IMR-90 (cell line): ENCODE results near the gene SCPEP1. TPM values are rescaled to one million over a fixed set of nuclear protein-coding genes. Genes with fewer than 3 reads are reported as not detected.

ENCODE experiments used
- ATAC-seq: fragments of 200-7000 bp; cut with Tn5 transposase; 2 replicates; pipeline ENCODE4 v1.9.1; 2020; ENCODE audit warnings: low read depth, mild to moderate bottlenecking, moderate library complexity
- BruUV-seq: library from RNA; stranded (reverse); fragments of 400-500 nt; replicated peaks from 2 replicates; lab custom pipeline; 2021; lab: Mats Ljungman, UMichigan
- CTCF ChIA-PET: fragments of 300-600 bp; formaldehyde crosslinking; extraction: SDS; loops from one replicate; lab custom pipeline; 2021; ENCODE audit warnings: antibody characterized with exemption; lab: Yijun Ruan, JAX
- POLR2A ChIA-PET: fragments of 300-600 bp; sonication (Branson Sonifier 250); formaldehyde crosslinking; loops from one replicate; lab custom pipeline; 2022; ENCODE audit warnings: antibody characterized with exemption; ENCODE audit not compliant: unreplicated experiment; lab: Charles Lee
- DNase-seq: peaks from one replicate; pipeline ENCODE4 v3.0.0; 2013
- H2AFZ ChIP-seq: replicated peaks from 2 replicates; pipeline ENCODE3; 2013; ENCODE audit warnings: low read length, mild to moderate bottlenecking; ENCODE audit not compliant: poor library complexity
- H2AK5ac ChIP-seq: 2 replicates; pipeline ENCODE4 v1.6.1; 2013; ENCODE audit warnings: low read depth, low read length, inconsistent platforms
- H2AK9ac ChIP-seq: replicated peaks from 2 replicates; pipeline ENCODE3; 2013; ENCODE audit warnings: mild to moderate bottlenecking, low read depth, low read length, moderate library complexity; ENCODE audit not compliant: poor library complexity
- H2BK120ac ChIP-seq: 2 replicates; pipeline ENCODE4 v1.6.1; 2013; ENCODE audit warnings: low read depth, low read length, inconsistent platforms
- H2BK15ac ChIP-seq: 3 replicates; pipeline ENCODE4 v1.6.1; 2013; ENCODE audit warnings: low read depth, low read length, inconsistent platforms
- H2BK20ac ChIP-seq: 2 replicates; pipeline ENCODE4 v1.6.1; 2013; ENCODE audit warnings: low read depth, mild to moderate bottlenecking, inconsistent platforms, low read length, moderate library complexity
- H2BK5ac ChIP-seq: 2 replicates; pipeline ENCODE4 v1.6.1; 2013; ENCODE audit warnings: mild to moderate bottlenecking, low read depth, low read length, inconsistent platforms; ENCODE audit not compliant: poor library complexity, severe bottlenecking
- H3K14ac ChIP-seq: replicated peaks from 2 replicates; pipeline ENCODE4 v1.6.1; 2013; ENCODE audit warnings: low read depth, low read length, inconsistent platforms
- H3K18ac ChIP-seq: 2 replicates; pipeline ENCODE4 v1.6.1; 2013; ENCODE audit warnings: low read depth, low read length, control low read depth
- H3K23ac ChIP-seq: 2 replicates; pipeline ENCODE4 v1.6.1; 2013; ENCODE audit warnings: low read depth, low read length, inconsistent platforms
- H3K27ac ChIP-seq: 2 replicates; pipeline ENCODE4 v1.5.1; 2013; ENCODE audit warnings: mild to moderate bottlenecking, control low read depth, low read length; ENCODE audit not compliant: insufficient read depth
- H3K27me3 ChIP-seq: 2 replicates; pipeline ENCODE4 v1.6.1; 2013; ENCODE audit warnings: low read length; ENCODE audit not compliant: control insufficient read depth, insufficient read depth
- H3K36me3 ChIP-seq: 2 replicates; pipeline ENCODE4 v1.6.1; 2013; ENCODE audit warnings: low read length, mixed read lengths; ENCODE audit not compliant: control insufficient read depth, insufficient read depth
- H3K4ac ChIP-seq: 2 replicates; pipeline ENCODE4 v1.6.1; 2013; ENCODE audit warnings: low read depth, low read length, inconsistent platforms
- H3K4me1 ChIP-seq: 2 replicates; pipeline ENCODE4 v1.6.1; 2013; ENCODE audit warnings: low read length, mixed read lengths; ENCODE audit not compliant: control insufficient read depth, insufficient read depth
- H3K4me2 ChIP-seq: 2 replicates; pipeline ENCODE4 v1.6.1; 2013; ENCODE audit warnings: low read depth, mild to moderate bottlenecking, control low read depth, low read length, moderate library complexity
- H3K4me3 ChIP-seq: 2 replicates; pipeline ENCODE4 v1.5.1; 2013; ENCODE audit warnings: low read depth, mild to moderate bottlenecking, control low read depth, low read length, moderate library complexity; ENCODE audit not compliant: insufficient read depth
- H3K56ac ChIP-seq: 2 replicates; pipeline ENCODE4 v1.6.1; 2013; ENCODE audit warnings: low read length, inconsistent platforms; ENCODE audit not compliant: insufficient read depth; ENCODE audit errors: extremely low read depth
- H3K79me1 ChIP-seq, 2 experiments: 2 replicates each; pipeline ENCODE4 v1.6.1; 2013; ENCODE audit warnings: low read length in 2 of 2, inconsistent platforms in 1 of 2, low read depth in 1 of 2
- H3K9ac ChIP-seq: 2 replicates; pipeline ENCODE4 v1.6.1; 2013; ENCODE audit warnings: low read depth, low read length, control low read depth
- H3K9me1 ChIP-seq: 2 replicates; pipeline ENCODE4 v1.6.1; 2013; ENCODE audit warnings: low read length, inconsistent platforms; ENCODE audit not compliant: insufficient read depth
- H3K9me3 ChIP-seq: 2 replicates; pipeline ENCODE4 v1.6.1; 2013; ENCODE audit warnings: low read length; ENCODE audit not compliant: control insufficient read depth, insufficient read depth
- H4K20me1 ChIP-seq: 2 replicates; pipeline ENCODE4 v1.6.1; 2013; ENCODE audit warnings: low read length, inconsistent platforms; ENCODE audit not compliant: insufficient read depth
- H4K5ac ChIP-seq: 2 replicates; pipeline ENCODE4 v1.6.1; 2013; ENCODE audit warnings: mild to moderate bottlenecking, low read depth, low read length, control low read depth
- H4K8ac ChIP-seq, 2 experiments: 2 replicates each; pipeline ENCODE4 v1.6.1; 2013; ENCODE audit warnings: low read depth in 2 of 2, low read length in 2 of 2, control low read depth in 1 of 2, inconsistent platforms in 1 of 2
- H4K91ac ChIP-seq: 2 replicates; pipeline ENCODE4 v1.6.1; 2013; ENCODE audit warnings: low read depth, low read length, inconsistent platforms; ENCODE audit not compliant: insufficient read depth
- BHLHE40 ChIP-seq: fragments of 150-350 bp; IDR thresholded peaks from 2 replicates; pipeline ENCODE4 v1.6.1; 2016; ENCODE audit warnings: mild to moderate bottlenecking, low read depth, low read length
- CEBPB ChIP-seq: IDR thresholded peaks from 2 replicates; pipeline ENCODE4 v1.6.1; 2012; ENCODE audit warnings: low read depth, low read length, improper control_type of control experiment
- CHD1 ChIP-seq: IDR thresholded peaks from 2 replicates; pipeline ENCODE4 v1.6.1; 2012; ENCODE audit warnings: low read depth, low read length, improper control_type of control experiment
- CTCF ChIP-seq: conservative IDR thresholded peaks from 2 replicates; pipeline ENCODE4 v1.5.1; 2012; ENCODE audit warnings: mild to moderate bottlenecking, low read depth, low read length, improper control_type of control experiment
- FOS ChIP-seq: fragments of 150-350 bp; IDR thresholded peaks from 2 replicates; pipeline ENCODE4 v1.6.1; 2016; ENCODE audit warnings: low read depth, low read length
- MAFK ChIP-seq: IDR thresholded peaks from 2 replicates; pipeline ENCODE4 v1.6.1; 2012; ENCODE audit warnings: low read depth, low read length, improper control_type of control experiment
- MXI1 ChIP-seq: IDR thresholded peaks from 2 replicates; pipeline ENCODE4 v1.6.1; 2012; ENCODE audit warnings: low read depth, mild to moderate bottlenecking, low read length, moderate library complexity, borderline replicate concordance
- NFE2L2 ChIP-seq: fragments of 150-350 bp; IDR thresholded peaks from 2 replicates; pipeline ENCODE4 v1.6.1; 2016; ENCODE audit warnings: low read depth, mild to moderate bottlenecking, low read length
- POLR2A ChIP-seq: IDR thresholded peaks from 2 replicates; pipeline ENCODE4 v1.6.1; 2012; ENCODE audit warnings: mild to moderate bottlenecking, low read depth, low read length
- RAD21 ChIP-seq: IDR thresholded peaks from 2 replicates; pipeline ENCODE4 v1.6.1; 2012; ENCODE audit warnings: low read length, improper control_type of control experiment
- RCOR1 ChIP-seq: IDR thresholded peaks from 2 replicates; pipeline ENCODE4 v1.6.1; 2012; ENCODE audit warnings: mild to moderate bottlenecking, low read length, improper control_type of control experiment; ENCODE audit not compliant: insufficient replicate concordance
- RFX5 ChIP-seq: IDR thresholded peaks from 2 replicates; pipeline ENCODE4 v1.8.0; 2012; ENCODE audit warnings: low read depth, mild to moderate bottlenecking, low read length, moderate library complexity
- SMC3 ChIP-seq: fragments of 150-350 bp; IDR thresholded peaks from 2 replicates; pipeline ENCODE4 v1.6.1; 2016; ENCODE audit warnings: low read depth, mild to moderate bottlenecking, antibody characterized with exemption, low read length, moderate library complexity
- WGBS, 2 experiments: methylation state at CpG; one replicate each; pipeline versions ENCODE4 v1.1.5 to v1.1.7; 2013; ENCODE audit warnings: missing lambda C conversion rate in 2 of 2; ENCODE audit not compliant: insufficient read length in 1 of 2; ENCODE audit errors: extremely low coverage in 2 of 2; 5-methylcytosine and 5-hydroxymethylcytosine counted together
- dilution Hi-C: fragments of 300-500 bp; cut with HindIII; formaldehyde crosslinking; loops from one replicate; pipeline ENCODE4 v1.14.3; 2018; ENCODE audit warnings: low sequenced_read_pairs; ENCODE audit not compliant: unreplicated experiment
- in situ Hi-C: fragments of 300-500 bp; cut with MboI; formaldehyde crosslinking; loops from 3 replicates; pipeline ENCODE4 v1.14.3; 2019; ENCODE audit warnings: low sequenced_read_pairs, inconsistent platforms, mixed read lengths
- intact Hi-C: fragments of 100-400 bp; cut with micrococcal nuclease; formaldehyde crosslinking; loops from 2 replicates; pipeline ENCODE4 v1.10.0; 2022
- polyA plus RNA-seq, 3 experiments: library from polyadenylated mRNA; depleted of rRNA; stranded (reverse); fragments of >200 nt; gene quantifications; 2 replicates each; pipeline ENCODE4 v1.2.3, GENCODE V29; 2012; ENCODE audit warnings: low replicate concordance in 1 of 3
- total RNA-seq: library from RNA; depleted of rRNA; stranded (reverse); fragments of >200 nt; gene quantifications from 2 replicates; pipeline ENCODE4 v1.2.3, GENCODE V29; 2012
- TF ChIP-seq, protein P1 (sequence below): fragments of 150-350 bp; IDR thresholded peaks from 2 replicates; pipeline ENCODE4 v1.6.1; 2016; ENCODE audit warnings: low read depth, mild to moderate bottlenecking, low read length, moderate library complexity, borderline replicate concordance

SCPEP1 gene
- total and polyA plus RNA-seq, 2 of the 4 experiments (the other 2 are of a cell fraction), result 16.5 to 32.1 TPM

GRCh38 chr17:56973520-56973919, 4.4 kb upstream of the SCPEP1 start:
- Histone ChIP-seq H4K91ac (no peak overlapping the region), H3K9ac (no peak overlapping the region), H3K4me3 (no peak overlapping the region), H3K36me3 (no peaks in the 10 kb centered on the region), H3K27ac (no peak overlapping the region), H2AK9ac (no peak overlapping the region), H2BK120ac (no peak overlapping the region), H3K9me3 (peaks cover 2% of the 10 kb centered on the region; the same call in 1 of the 2 replicates), H3K18ac (no peak overlapping the region), H3K23ac (no peak overlapping the region), H3K9me1 (no peaks in the 10 kb centered on the region), H2BK5ac (no peak overlapping the region), H3K79me1 (no peaks in the 10 kb centered on the region), H3K27me3 (peaks cover 8% of the 10 kb centered on the region), H2AK5ac (no peak overlapping the region), H4K8ac (no peak overlapping the region), H2AFZ (no peak overlapping the region), H2BK15ac (no peak overlapping the region), H3K56ac (no peak overlapping the region), H3K4me2 (no peak overlapping the region), H4K5ac (no peak overlapping the region), H3K14ac (no peak overlapping the region), H3K4me1 (peaks cover under 1% of the 10 kb centered on the region; the same call in 1 of the 2 replicates), H2BK20ac (no peak overlapping the region), H3K4ac (no peak overlapping the region), H4K20me1 (no peaks in the 10 kb centered on the region)
- in situ Hi-C loops, result no loop called here
- ATAC-seq, result no peak
- WGBS, 2 experiments, result 80% methylated on average over 2 of the region's 7 CpGs; no CpG with 5 or more reads in 1 of the 2 experiments
- dilution Hi-C loops, result no loop called here
- ChIA-PET CTCF (no interaction called here), POLR2A (no interaction called here)
- peak; percentile 59 for DNase-seq
- intact Hi-C loops, result no loop called here
- TF ChIP-seq MAFK, result no peak
- no peak for TF ChIP-seq MXI1
- no peak for TF ChIP-seq SMC3
- TF ChIP-seq BHLHE40, result no peak
- TF ChIP-seq FOS, result no peak
- TF ChIP-seq, protein P1, sequence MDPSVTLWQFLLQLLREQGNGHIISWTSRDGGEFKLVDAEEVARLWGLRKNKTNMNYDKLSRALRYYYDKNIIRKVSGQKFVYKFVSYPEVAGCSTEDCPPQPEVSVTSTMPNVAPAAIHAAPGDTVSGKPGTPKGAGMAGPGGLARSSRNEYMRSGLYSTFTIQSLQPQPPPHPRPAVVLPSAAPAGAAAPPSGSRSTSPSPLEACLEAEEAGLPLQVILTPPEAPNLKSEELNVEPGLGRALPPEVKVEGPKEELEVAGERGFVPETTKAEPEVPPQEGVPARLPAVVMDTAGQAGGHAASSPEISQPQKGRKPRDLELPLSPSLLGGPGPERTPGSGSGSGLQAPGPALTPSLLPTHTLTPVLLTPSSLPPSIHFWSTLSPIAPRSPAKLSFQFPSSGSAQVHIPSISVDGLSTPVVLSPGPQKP, result no peak
- TF ChIP-seq CHD1, result no peak
- no peak for TF ChIP-seq NFE2L2
- no peak for TF ChIP-seq RFX5
- TF ChIP-seq RAD21, result no peak
- no peak for TF ChIP-seq CTCF
- TF ChIP-seq POLR2A, result no peak
- TF ChIP-seq CEBPB, result no peak
- no peak for TF ChIP-seq RCOR1
- no TSS peak for BruUV-seq
